H1 (cell line): ENCODE measurements around the gene ST8SIA2.

Experiments used
- CEBPB ChIP-seq: IDR thresholded peaks from 2 replicates; pipeline ENCODE4 v1.6.1; 2012; ENCODE audit warnings: low read depth, low read length
- EZH2 ChIP-seq: fragments of 200-600 bp; sonication (generic); IDR thresholded peaks from 2 replicates; pipeline ENCODE4 v1.7.1; 2012; ENCODE audit warnings: low read depth, mild to moderate bottlenecking, moderate library complexity, low read length, inconsistent platforms; ENCODE audit not compliant: severe bottlenecking
- MAFK ChIP-seq: IDR thresholded peaks from 2 replicates; pipeline ENCODE4 v1.6.1; 2012; ENCODE audit warnings: low read depth, mild to moderate bottlenecking, improper control_type of control experiment, low read length
- PHF8 ChIP-seq: fragments of 200-600 bp; sonication (generic); conservative IDR thresholded peaks from 2 replicates; pipeline ENCODE4 v1.7.1; 2012; ENCODE audit warnings: low read depth, mild to moderate bottlenecking, inconsistent platforms, low read length, moderate library complexity
- POLR2A ChIP-seq, 2 experiments: IDR thresholded peaks; 1 replicate in 1 of 2; 2 replicates in 1 of 2; pipeline ENCODE4 v1.6.1; 2011; ENCODE audit warnings: low read depth in 2 of 2, low read length in 2 of 2, mild to moderate bottlenecking in 2 of 2; ENCODE audit errors: control extremely low read depth in 1 of 2
- POLR2AphosphoS5 ChIP-seq: IDR thresholded peaks from 2 replicates; pipeline ENCODE4 v1.6.1; 2011; ENCODE audit warnings: low read depth, low read length
- RAD21 ChIP-seq, 2 experiments: IDR thresholded peaks in 1 of 2; conservative IDR thresholded peaks in 1 of 2; 2 replicates each; pipeline ENCODE4 v1.6.1; 2011; ENCODE audit warnings: low read depth in 2 of 2, low read length in 2 of 2, improper control_type of control experiment in 1 of 2, inconsistent platforms in 1 of 2, mild to moderate bottlenecking in 1 of 2, moderate library complexity in 1 of 2
- SIX5 ChIP-seq: IDR thresholded peaks from 2 replicates; pipeline ENCODE4 v1.6.1; 2011; ENCODE audit warnings: mild to moderate bottlenecking, low read depth, low read length
- TEAD4 ChIP-seq: IDR thresholded peaks from 2 replicates; pipeline ENCODE4 v1.6.1; 2012; ENCODE audit warnings: low read depth, low read length, inconsistent platforms, mixed read lengths
- TF ChIP-seq, protein P1 (sequence below): IDR thresholded peaks from 2 replicates; pipeline ENCODE4 v1.6.1; 2012; ENCODE audit warnings: low read length, inconsistent platforms
- TF ChIP-seq, protein P2 (sequence below), 3 experiments: IDR thresholded peaks; 1 replicate in 2 of 3; 2 replicates in 1 of 3; pipeline versions ENCODE4 v1.5.1 to v1.6.1; 2011; ENCODE audit warnings: low read length in 3 of 3, mild to moderate bottlenecking in 3 of 3, inconsistent platforms in 2 of 3, low read depth in 1 of 3, moderate library complexity in 1 of 3; ENCODE audit not compliant: insufficient read depth in 1 of 3; ENCODE audit errors: control extremely low read depth in 1 of 3

DNA sequence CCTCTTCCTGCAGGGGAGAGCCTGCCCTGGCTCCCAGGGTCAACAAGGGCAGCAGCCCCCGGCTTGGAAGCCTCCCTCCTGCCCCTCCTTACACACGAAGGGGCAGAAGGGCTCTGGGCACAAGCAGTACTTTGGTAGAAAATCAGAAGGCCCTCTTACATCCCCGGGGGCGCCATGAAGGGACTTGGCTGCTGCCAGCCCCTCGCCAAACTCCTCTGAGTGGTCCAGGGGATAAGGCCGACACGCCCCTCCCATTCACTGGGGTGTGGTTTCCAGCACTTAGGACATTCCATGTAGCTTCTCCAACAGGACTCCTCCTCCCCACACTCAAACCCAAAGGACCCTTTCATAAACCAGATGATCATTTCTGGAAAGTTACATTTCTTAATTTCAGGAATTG, 1.2 kb upstream of the ST8SIA2 start:
- TF ChIP-seq TEAD4 (no peak), SIX5 (no peak), EZH2 (no peak), POLR2AphosphoS5 (no peak), POLR2A (IDR thresholded peaks at IDR 0.05; ENCODE audit: control extremely low read depth in 1 of 2, low read depth in 2 of 2, low read length in 2 of 2) (no peak), CEBPB (no peak), RAD21 (IDR thresholded peaks at IDR 0.05 in 1 of 2, conservative IDR thresholded peaks at IDR 0.05 in 1 of 2; ENCODE audit: low read depth in 2 of 2, low read length in 2 of 2) (no peak), PHF8 (no peak), MAFK (no peak)
- TF ChIP-seq, protein P1, sequence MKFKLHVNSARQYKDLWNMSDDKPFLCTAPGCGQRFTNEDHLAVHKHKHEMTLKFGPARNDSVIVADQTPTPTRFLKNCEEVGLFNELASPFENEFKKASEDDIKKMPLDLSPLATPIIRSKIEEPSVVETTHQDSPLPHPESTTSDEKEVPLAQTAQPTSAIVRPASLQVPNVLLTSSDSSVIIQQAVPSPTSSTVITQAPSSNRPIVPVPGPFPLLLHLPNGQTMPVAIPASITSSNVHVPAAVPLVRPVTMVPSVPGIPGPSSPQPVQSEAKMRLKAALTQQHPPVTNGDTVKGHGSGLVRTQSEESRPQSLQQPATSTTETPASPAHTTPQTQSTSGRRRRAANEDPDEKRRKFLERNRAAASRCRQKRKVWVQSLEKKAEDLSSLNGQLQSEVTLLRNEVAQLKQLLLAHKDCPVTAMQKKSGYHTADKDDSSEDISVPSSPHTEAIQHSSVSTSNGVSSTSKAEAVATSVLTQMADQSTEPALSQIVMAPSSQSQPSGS, result no peak
- TF ChIP-seq, protein P2, sequence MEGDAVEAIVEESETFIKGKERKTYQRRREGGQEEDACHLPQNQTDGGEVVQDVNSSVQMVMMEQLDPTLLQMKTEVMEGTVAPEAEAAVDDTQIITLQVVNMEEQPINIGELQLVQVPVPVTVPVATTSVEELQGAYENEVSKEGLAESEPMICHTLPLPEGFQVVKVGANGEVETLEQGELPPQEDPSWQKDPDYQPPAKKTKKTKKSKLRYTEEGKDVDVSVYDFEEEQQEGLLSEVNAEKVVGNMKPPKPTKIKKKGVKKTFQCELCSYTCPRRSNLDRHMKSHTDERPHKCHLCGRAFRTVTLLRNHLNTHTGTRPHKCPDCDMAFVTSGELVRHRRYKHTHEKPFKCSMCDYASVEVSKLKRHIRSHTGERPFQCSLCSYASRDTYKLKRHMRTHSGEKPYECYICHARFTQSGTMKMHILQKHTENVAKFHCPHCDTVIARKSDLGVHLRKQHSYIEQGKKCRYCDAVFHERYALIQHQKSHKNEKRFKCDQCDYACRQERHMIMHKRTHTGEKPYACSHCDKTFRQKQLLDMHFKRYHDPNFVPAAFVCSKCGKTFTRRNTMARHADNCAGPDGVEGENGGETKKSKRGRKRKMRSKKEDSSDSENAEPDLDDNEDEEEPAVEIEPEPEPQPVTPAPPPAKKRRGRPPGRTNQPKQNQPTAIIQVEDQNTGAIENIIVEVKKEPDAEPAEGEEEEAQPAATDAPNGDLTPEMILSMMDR (IDR thresholded peaks at IDR 0.05; ENCODE audit: control extremely low read depth in 1 of 3, insufficient read depth in 1 of 3, low read depth in 1 of 3, low read length in 3 of 3), result no peak
